GM23338 (cell line): Measurements from ENCODE around the gene CNOT6L.

Source experiments
- EZH2 ChIP-seq: fragments of 200-600 bp; sonication (generic); IDR thresholded peaks from one replicate; pipeline ENCODE4 v1.8.0; 2017; ENCODE audit warnings: antibody characterized with exemption, mild to moderate bottlenecking, low read depth; ENCODE audit not compliant: unreplicated experiment
- POLR2AphosphoS5 ChIP-seq: IDR thresholded peaks from 2 replicates; pipeline ENCODE4 v1.6.1; 2016; ENCODE audit warnings: antibody characterized with exemption, low read depth
- REST ChIP-seq: IDR thresholded peaks from one replicate; pipeline ENCODE4 v1.6.1; 2018; ENCODE audit warnings: antibody characterized with exemption; ENCODE audit not compliant: unreplicated experiment
- ZNF114 ChIP-seq: fragments of 250-450 bp; sonication (Bioruptor Pico); IDR thresholded peaks from 2 replicates; pipeline ENCODE4 v1.5.0; 2020; ENCODE audit warnings: mild to moderate bottlenecking, moderate library complexity
- TF ChIP-seq, protein P1 (sequence below), 2 experiments: fragments of 200-600 bp in 1 of 2; sonication (generic) in 1 of 2; conservative IDR thresholded peaks; 2 replicates each; pipeline versions ENCODE4 v1.5.1 to v1.6.1; 2016 to 2017; ENCODE audit warnings: antibody characterized with exemption in 2 of 2, low read depth in 2 of 2, mild to moderate bottlenecking in 2 of 2, moderate library complexity in 1 of 2

DNA sequence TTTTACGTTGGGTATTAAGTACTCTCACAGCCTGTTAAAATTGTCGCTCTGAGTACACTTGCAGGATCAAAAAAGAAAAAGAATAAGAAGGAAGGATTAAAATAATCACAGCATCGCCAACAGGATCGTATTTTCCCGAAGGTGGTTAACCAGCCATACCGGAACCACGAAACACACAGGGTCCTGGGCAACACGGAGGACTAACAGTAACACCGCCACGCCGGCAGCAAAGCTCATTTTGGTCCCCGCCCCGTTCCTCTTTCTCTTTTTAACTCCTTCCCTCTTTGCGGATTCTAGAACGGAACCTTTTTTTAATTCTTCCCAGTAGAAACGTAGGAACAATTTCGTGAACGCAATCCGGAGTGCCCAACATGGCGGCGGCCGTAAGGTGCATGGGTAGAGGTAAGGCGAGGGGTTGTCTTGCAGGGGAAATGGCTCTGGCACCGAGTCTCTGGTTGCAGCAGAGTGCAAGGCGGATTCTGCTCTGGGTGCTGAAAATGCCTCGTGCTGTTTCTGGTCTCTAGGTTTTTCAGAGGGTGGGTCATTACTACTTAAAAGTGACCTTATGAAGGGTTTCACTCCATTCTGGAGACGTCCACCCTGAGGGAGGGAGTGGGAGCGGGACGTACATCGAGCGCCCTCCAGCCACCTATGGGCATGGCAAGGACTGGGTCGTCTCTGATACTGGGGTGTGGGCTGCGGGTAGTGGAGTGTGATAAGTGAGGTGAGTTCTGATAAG lies 43.5 kb upstream of the CNOT6L start, which contains the start of gene MRPL1:
- TF ChIP-seq EZH2 (no peak), REST (peak; percentile 24), POLR2AphosphoS5 (peak; percentile 82), ZNF114 (CRISPR knock-in tag) (0 out of 2 replicates have a peak, but pooled peaks have one; percentile 70)
- TF ChIP-seq, protein P1, sequence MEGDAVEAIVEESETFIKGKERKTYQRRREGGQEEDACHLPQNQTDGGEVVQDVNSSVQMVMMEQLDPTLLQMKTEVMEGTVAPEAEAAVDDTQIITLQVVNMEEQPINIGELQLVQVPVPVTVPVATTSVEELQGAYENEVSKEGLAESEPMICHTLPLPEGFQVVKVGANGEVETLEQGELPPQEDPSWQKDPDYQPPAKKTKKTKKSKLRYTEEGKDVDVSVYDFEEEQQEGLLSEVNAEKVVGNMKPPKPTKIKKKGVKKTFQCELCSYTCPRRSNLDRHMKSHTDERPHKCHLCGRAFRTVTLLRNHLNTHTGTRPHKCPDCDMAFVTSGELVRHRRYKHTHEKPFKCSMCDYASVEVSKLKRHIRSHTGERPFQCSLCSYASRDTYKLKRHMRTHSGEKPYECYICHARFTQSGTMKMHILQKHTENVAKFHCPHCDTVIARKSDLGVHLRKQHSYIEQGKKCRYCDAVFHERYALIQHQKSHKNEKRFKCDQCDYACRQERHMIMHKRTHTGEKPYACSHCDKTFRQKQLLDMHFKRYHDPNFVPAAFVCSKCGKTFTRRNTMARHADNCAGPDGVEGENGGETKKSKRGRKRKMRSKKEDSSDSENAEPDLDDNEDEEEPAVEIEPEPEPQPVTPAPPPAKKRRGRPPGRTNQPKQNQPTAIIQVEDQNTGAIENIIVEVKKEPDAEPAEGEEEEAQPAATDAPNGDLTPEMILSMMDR (conservative IDR thresholded peaks at IDR 0.05; ENCODE audit: low read depth in 2 of 2) = peak; percentile 18 to 51; a peak in 2 of 4 replicates
